Left kidney (tissue), 2 donors: ENCODE results near the gene FNDC3B. TPM values are rescaled to one million over a fixed set of nuclear protein-coding genes. Genes with fewer than 3 reads are reported as not detected.
"Not testable (repeated sequence)": the region's sequence is repeated elsewhere in the genome, so short reads cannot be mapped to it uniquely, and the experiment has no call there.

Experiments used
- DNase-seq: peaks from one replicate; pipeline ENCODE4 v3.0.0-alpha.2; 2013
- polyA plus RNA-seq: library from polyadenylated mRNA; unstranded; fragments of 120-200 nt; gene quantifications from one replicate; pipeline ENCODE4 v1.2.1, GENCODE V29; 2013; ENCODE audit not compliant: insufficient read length

FNDC3B gene
- polyA plus RNA-seq, 1 donor = 62.2 TPM

DNA sequence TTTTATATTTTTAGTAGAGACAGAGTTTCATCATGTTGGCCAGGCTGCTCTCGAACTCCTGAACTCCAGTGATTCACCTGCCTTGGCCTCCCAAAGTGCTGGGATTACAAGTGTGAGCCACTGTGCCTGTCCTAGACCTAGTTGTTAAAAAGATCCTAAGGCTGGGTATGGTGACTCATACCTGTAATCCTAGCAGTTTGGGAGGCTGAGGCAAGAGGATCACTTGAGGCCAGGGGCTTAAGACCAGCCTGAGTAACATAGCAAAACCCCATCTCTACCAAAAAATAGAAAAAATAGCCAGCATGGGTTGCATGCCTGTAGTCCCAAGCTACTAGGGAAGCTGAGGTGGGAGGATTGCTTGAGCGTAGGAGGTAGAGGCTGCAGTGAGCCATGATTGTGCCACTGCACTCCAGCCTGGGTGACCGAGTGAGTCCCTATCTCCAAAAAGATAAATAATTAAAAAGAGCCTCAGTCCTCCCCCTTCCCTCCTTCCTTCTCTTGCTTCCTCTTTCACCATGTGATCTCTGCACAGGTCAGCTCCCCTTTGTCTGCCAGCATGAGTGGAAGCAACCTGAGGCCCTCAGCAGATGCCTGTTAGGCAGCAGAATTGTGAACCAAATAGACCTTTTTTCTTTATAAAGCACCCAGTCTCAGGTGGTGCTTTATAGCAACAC, 9.8 kb upstream of the FNDC3B start:
- DNase-seq = no peak

DNA sequence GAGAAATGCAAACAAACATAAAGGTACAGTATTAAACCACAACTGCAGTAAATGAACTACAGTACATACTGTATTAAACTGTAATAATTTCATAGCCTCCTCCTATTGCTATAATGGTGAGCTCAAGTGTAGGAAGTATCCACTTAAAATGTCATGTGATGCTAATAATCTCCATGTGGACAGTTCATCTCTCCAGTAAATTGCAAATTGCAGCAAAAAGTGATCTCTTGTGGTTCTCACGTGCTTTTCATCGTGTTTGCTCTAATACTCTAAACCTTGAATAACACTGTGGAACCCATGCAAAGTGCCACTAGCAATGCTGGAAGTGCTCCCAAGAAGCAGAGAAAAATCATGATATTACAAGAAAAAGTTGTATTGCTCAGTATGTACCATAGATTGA, 9.2 kb upstream of the FNDC3B start:
- DNase-seq = no peak

DNA sequence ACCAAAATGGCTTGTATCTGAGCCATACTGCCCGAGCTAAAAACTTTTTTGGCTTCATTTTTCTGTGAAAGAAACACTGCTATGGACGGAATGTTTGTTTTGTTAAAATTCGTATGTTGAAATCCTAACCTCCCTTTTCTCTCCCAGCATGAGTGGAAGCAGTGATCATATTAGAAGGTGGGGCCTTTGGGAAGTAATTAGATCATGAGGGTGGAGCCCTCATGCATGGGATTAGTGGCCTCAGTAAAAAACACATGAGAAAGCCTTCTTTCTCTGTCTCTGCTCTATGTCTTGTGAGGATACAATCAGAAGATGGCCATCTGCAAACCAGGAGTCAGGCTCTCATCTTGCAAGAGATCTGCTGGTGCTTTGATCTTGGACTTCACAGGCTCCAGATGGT, 7.4 kb upstream of the FNDC3B start:
- no peak for DNase-seq

DNA sequence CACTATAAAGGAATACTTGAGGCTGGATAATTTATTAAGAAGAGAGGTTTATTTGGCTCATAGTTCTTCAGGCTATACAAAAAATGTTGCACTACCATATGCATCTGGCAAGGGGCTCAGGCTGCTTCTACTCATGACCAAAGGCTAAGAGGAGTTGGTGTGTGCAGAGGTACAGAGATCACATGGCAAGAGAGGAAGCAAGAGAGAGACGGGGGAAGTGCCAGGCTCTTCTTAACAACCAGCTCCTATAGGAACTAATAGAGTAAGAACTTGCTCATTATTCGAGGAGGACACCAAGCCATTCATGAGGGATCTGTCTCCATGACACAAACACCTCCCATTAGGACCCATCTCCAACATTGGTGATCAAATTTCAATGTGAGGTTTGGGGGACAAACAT, 6.0 kb upstream of the FNDC3B start:
- DNase-seq = no peak

DNA sequence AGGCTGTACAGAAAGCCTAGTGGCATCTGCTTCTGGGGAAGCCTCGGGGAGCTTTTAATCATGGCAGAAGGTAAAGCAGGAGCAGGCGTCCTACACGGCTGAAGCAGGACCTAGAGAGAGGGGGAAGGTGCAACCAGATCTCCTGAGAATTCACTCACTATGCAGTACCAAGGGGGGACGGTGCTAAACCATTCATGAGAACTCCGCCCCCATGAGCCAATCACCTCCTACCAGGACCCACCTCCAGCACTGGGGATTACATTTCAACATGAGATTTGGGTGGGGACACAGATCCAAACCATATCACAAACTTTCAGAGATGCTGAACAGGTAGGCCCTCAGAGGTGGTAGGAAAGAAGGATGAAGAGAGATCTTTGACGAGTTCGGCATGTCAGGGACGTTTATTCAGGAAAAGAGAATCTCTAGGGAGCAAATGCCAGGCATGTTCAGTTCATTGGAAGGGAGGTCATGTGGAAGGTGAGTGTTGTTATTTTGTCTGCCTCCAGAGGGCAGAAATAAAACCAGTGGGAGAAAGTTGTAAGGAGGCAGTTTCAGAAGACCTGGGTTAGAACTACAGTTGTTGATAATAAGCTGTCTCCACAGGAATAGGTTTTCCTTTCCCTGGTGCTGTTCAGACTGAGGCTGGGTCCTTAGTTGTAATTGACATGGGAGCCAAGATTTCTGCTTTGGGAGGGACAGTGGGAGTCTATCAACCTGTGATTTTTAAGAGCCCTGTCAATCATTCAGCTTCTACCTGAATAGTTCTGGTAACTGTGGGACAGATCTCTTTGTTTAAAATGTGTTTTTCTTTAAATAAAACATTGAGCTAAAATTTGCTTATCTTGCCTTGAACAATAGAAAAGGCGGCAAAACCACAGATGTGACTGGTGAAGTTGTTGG, 4.3 kb upstream of the FNDC3B start:
- DNase-seq = no peak

DNA sequence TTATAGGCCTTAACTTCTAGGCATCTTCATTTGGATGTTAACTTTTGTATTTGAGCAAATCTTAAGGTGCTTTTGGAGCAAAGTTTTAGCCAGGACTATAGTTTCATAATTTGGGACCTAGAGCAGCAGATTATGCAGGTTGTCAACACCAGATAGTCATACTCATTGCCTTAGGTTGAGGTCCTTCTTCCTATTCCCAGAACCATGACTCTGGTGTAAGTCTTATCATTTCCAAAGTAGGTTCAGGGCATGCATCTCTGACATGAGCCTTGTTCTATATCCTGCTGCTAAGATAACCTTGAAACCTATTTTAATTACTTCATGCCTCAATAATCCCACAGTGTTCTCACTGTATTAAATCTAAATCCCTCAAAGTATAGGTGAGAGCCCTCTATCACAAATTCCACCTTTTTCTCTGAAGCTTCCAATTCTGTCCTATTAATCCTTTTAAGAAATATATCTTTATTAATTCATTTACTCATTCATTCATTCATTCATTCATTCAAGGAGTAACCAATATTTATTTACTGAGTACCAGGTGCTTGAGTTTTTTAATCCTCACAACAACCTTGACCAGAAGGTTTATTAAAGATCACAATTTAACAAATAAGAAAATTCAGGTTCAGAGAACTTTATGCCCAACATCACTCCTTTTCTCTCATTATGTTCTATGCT, 2.7 kb upstream of the FNDC3B start:
- DNase-seq = no peak

DNA sequence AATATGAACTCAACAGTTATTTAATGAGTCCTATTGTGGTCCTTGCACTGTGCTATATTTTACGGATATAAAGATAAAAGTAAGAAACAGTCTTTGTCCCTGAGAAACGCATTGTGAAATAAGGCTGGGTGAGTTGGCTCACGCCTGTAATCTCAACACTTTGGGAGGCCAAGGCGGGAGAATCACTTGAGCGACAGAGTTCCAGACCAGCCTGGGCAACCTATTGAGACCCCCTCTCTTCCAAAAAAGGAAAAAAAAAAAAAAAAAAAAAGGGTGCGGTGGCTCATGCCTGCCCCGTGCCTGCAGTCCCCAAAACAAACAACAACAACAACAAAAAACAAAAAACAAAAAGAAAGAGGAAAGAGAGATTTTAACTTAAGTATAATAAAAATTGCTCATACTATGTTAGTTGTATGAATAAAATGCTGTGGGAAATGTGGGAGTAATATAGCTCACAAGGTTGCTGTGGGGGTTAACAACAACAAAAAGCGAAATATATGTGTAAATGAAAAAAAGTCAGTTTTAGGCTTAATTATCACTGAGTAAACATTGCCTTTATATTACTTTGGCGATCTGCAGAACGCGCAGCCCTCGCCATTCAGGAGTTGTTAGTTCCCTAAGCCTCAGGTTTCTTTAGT, 461 bp upstream of the FNDC3B start:
- no peak for DNase-seq

DNA sequence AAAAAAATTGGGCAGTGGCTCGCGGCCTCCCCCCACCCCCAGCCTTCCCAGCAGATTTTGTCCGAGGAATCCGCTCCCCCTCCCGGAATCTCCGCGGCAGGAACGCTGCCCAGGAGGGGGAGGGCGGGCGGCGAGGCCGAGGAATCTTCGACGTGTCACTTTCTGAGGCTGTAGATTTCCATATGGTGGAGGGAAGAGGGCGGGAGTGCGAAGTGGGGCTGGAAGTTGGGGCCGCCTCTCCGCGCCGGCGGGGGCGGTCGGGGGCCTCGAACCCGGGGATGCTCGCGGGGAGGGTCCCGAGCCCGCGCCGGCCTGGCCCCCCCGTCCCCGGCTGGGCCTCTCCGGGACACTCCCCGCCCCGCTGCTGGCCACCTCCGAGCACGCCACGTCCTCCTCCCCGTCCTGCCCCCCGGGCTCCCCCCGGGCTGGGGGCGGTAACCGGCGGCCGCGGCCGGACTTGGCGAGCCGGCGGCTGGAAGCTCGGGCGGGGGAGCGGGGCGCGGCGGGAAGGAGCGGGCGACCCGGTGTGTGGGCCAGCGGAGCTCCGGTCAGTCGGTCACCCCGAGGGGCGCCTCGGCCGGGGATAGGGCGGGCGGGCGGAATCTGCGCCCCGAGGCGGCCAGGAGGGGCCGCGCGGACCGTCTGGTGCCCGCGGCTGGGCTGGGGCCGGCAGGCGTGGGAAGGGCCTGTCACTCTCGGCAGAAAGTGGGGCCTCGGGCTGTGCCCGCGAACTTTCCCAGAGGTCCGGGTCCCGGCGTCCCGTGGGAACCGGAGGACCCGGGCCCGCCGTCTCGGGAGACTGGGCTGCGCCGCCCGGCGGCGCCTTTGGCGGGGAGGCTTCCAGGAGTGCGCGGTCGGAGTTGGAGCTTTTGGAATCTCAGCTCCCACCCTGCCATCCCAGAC, 951 bp downstream of the FNDC3B start:
- peak; percentile 81 for DNase-seq

DNA sequence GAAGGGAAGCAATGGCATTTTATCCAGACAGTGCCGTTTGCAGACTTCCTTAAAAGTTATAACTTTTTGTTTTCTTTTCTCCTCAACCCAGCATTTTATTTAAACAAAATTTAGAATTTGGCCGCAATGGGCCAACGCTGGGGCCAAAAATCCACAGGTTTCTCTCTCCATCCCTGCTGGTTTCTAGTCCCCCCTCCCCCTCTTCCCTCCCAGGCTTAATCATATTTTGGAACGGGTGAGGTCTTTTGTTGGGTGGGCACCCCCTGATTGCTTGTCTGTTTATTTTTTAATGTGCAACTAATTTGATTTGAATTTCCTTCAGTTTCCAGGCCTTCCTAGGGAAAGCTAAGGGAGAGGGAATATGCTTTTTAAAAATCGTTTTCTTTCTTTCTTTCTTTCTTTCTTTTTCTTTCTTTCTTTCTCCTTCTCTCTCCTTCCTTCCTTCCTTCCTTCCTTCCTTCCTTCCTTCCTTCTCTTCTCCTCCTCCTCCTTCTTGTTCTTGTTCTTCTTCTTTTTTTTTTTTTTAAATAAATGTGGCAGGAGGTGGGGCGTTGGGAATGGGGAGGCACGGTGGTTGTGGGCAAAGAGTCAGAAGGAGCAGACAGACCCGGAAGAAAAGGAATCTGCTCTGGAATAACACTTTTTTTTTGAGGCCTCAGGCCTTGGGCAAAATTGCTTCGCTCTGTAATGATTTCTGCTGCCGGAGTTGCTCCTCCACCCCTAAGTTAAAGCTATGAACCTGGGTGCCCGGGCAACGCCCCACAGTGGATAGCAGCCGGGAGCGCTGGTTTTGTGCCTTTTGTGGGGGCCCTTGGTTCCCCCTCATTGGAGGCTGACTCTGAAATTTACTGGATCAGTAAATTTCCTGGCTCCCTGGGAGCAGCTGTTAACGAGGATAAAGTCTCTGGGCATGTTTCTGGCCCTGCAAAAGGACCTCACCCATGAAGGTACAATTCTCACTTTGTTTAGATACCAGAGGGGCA, 1.9 kb downstream of the FNDC3B start:
- peak; percentile 41 for DNase-seq

DNA sequence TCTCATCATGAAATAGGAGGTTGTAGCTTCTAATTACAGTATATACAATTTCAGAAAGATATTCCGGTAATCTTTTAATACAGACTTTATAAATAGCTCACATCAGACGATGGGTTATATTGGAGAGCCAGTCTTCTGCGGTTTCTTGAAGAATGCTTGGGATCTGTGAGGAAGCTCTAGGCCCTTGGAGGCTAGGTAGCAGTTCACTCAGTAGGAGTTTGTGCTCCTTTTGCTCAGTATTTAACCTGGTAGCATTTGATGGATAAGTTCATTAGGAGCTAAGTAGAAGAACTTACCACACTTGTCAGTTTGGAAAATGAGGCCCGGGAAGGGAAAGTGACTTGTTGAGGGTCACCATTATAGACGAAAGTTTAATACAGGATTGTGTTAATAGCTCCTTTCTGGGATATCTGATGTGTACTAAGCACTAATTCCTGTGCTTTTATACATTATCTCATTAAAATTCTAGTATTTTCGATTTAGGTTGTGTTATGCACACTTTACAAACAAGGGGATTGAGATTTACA, 2.8 kb downstream of the FNDC3B start:
- no peak for DNase-seq

DNA sequence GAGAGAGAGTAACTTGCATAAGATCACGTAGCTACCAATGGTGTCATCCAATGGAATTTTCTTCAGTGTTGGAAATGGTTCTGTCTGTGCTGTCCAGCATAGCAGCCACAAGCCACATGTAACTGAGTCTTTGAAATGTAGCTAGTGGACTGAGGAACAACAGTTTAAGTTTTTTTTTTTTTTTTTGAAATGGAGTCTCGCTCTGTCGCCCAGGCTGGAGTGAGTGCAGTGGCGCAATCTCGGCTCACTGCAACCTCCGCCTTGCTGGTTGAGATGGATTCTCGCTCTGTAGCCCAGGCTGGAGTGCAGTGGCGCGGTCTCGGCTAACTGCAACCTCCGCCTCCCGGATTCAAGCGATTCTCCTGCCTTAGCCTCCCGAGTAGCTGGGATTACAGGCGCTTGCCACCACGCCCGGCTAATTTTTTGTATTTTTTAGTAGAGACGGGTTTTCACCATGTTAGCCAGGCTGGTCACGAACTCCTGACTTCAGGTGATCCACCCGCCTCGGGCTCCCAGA, 3.3 kb downstream of the FNDC3B start:
- DNase-seq = not testable (repeated sequence)

DNA sequence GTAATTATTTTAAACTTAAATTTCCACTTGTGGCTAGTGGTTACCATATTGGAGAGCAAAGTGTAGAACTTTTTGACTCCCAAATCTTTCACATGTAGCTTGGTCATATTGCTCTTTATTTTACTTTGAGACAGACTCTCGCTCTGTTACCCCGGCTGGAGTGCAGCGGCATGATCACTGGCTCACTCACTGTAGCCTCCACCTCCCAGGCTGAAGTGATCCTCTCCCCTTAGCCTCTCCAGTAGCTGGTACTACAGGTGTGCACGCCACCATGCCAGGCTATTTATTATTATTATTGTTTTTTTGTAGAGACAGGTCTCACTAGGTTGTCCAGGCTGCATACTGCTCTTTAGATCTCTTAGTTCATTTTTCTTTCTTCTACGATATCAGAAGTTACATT, 3.9 kb downstream of the FNDC3B start:
- no peak for DNase-seq

DNA sequence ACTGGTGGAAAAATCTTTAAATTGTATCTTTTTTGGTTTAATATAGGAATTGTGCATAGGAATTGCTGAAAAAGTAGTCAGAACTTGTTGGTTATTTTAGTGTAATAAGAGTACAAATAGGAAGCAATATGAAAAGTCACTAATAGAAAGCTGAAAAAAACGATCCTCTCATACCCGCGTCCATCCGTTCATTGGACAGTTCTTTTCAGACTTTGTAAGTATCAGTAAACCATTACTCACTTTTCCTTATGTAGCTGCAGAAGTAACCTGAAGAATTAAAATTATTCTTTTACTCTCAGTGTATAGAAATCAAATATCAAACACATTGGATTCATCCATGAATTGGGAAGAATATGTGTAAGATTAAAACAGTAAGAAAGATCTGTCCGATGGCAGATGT, 4.4 kb downstream of the FNDC3B start:
- DNase-seq = no peak

DNA sequence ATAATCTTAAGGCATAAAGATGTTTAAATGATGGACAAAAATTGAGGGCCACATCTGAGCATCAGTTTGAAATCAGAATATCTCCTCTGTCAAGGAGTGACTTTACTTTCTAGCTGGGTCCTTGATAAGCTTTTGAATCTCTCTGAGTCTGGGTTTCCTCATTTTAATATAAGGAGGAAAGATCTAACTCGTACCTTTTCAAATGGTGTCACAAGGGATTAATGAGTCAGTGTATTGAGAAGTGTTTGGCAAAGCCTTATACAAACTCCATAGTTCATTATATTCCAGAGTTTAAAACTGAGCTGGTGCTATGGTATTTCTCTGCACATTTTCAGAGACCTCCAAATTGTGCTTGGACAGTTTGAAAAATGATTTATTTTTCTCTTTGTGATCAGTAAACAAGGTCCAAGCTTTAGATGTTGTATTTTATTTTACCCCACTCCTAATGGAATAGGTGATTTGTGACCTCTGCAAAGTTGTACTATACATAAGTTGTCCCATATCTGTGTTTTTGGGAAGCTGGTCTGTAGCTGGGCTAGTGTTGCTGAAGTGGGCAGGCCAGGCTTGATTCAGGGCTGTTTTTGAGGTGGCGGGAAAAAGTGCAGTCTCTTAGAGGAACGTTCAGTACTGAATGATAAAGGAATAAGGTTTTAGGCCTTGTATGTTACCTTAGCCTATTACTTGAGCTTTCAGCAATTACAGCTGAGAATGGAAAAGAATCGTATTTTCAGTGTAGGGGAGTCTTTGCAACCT, 5.6 kb downstream of the FNDC3B start:
- DNase-seq = no peak

DNA sequence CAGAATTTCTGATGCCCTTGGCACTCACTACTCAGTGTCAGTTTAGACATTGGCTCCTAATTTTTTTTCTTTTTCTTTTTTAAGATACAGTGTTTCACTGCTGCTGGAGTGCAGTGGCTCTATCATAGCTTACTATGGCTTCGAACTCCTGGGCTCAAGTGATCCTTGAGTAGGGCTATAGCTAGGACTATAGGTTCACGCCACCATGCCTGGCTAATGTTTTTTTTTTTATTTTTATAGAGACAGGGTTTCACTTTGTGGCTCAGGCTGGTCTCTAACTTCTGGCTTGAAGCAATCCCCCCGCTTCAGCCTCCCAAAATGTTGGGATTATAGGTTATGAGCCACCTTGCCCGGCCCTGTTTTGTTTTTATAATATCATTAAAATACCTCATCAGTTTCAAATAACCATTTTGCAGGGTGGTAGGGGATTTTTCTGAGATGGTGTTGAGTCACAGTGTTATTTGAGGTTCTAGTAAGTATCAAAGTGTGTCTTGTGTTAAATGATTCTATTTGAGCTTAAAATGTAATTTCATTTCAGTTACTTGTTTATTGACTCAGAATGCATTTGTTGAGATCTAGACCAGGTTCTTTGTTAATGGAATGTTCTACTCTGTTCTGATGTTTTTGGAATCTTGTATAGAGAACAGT, 7.0 kb downstream of the FNDC3B start:
- DNase-seq = no peak

DNA sequence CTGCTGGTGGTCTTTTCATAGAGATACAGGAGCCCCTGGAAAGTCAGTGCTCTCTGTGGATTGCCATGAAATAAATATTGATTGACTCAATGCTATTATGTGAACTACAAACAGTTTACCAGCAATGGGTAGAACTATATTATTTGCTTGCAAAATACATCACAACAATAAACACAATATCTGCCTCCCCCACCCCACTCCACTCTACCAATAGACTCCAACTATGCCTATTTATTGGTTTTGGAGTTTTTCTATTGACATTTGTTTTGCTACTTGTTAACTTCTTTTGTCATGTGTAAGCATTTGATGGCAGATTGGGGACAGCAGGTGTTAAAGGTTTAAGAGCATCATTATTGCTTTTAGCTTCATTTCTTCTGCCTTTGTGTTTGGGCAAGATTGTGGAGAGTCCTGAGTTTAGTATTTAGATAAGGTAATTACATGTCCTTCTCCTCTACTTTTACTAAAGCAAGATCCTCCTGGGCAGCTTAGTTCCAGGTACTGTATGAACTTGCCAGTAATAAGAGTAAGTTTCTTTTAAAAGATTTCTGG, 8.3 kb downstream of the FNDC3B start:
- DNase-seq = no peak

DNA sequence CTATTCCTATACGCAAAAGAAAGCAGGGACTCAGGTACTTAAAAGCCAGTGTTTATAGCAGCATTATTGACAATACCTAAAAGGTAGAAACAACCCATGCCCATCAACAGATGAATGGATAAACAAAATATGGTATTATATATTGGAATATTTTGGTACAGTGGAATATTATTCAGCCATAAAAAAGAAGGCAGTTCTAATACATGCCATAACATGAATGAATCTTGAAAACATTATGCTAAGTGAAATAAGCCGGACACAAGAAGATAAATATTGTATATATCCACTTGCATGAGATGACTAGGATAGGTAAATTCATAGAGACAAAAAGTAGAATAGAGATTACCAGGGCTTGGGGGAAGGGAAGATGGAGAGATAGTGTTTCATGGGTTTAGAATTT, 9.2 kb downstream of the FNDC3B start:
- DNase-seq = no peak

DNA sequence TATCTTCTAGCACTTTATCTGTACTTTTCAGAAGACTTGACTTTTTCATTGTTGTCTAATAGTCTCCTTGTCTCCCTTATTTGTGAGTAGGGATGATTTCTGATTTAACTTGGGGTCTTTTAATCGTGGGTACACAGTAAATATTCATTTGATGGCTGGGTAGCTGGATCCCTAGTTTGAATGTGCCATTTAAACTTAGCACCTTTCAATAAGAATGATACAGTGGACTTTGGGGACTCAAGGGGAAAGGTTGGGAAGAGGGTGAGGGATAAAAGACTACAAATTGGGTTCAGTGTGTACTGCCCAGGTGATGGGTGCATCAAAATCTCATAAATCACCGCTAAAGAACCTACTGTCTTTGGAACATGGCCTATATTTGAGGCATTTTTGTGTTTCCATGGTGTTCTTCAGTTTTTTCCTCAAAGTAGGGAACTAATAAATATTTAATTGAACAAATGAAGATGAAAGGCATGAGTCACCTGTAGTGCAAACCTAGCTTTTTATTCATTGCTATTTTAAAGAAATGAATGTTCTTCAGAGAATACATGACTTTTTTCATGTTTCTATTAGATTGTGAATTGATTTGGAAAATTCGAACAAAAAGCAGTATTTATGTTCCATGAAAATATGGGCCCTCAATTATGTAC, 12.1 kb downstream of the FNDC3B start:
- DNase-seq = no peak
